H1 (cell line): ENCODE measurements around the gene PRKAA1. TPM values are rescaled to one million over a fixed set of nuclear protein-coding genes. Genes with fewer than 3 reads are reported as not detected.

ENCODE experiments used
- CTCF ChIA-PET: fragments of 300-600 bp; sonication (Branson Sonifier 250); formaldehyde crosslinking; loops from one replicate; lab custom pipeline; 2021; ENCODE audit not compliant: partially characterized antibody; lab: Charles Lee
- POLR2A ChIA-PET: fragments of 300-600 bp; sonication (Branson Sonifier 250); formaldehyde crosslinking; loops from one replicate; lab custom pipeline; 2021; ENCODE audit warnings: inconsistent platforms; ENCODE audit not compliant: partially characterized antibody; lab: Charles Lee
- DNase-seq, 2 experiments: peaks; one replicate each; pipeline versions ENCODE4 v3.0.0 to v3.0.0-alpha.2; 2010 to 2022; ENCODE audit warnings: low spot score in 2 of 2, low read depth in 1 of 2, mixed read lengths in 1 of 2
- FAIRE-seq: peaks from 2 replicates; lab custom pipeline; 2011; peaks lifted over from hg19 to GRCh38; lab: Jason Lieb, UNC
- H2AFZ ChIP-seq: 2 replicates; pipeline ENCODE4 v1.8.1; 2012; ENCODE audit warnings: low read length, inconsistent platforms
- H2AK5ac ChIP-seq: 2 replicates; pipeline ENCODE4 v1.6.1; 2013; ENCODE audit warnings: low read depth, low read length
- H2BK120ac ChIP-seq: replicated peaks from 2 replicates; pipeline ENCODE3; 2013; ENCODE audit warnings: low read depth, low read length, inconsistent platforms
- H2BK12ac ChIP-seq: 2 replicates; pipeline ENCODE4 v1.6.1; 2013; ENCODE audit warnings: low read depth, low read length
- H2BK15ac ChIP-seq: 2 replicates; pipeline ENCODE4 v1.6.1; 2013; ENCODE audit warnings: low read length
- H2BK20ac ChIP-seq: 2 replicates; pipeline ENCODE4 v1.6.1; 2013; ENCODE audit warnings: low read length
- H2BK5ac ChIP-seq: 2 replicates; pipeline ENCODE4 v1.6.1; 2013; ENCODE audit warnings: low read depth, low read length
- H3K14ac ChIP-seq: 2 replicates; pipeline ENCODE4 v1.6.1; 2013; ENCODE audit warnings: inconsistent platforms; ENCODE audit not compliant: insufficient read length
- H3K18ac ChIP-seq: 2 replicates; pipeline ENCODE4 v1.6.1; 2013; ENCODE audit warnings: low read length; ENCODE audit errors: extremely low read depth
- H3K23ac ChIP-seq: 2 replicates; pipeline ENCODE4 v1.6.1; 2013; ENCODE audit warnings: inconsistent platforms; ENCODE audit not compliant: insufficient read length
- H3K23me2 ChIP-seq: 2 replicates; pipeline ENCODE4 v1.6.1; 2013; ENCODE audit warnings: low read depth, low read length
- H3K27ac ChIP-seq: 2 replicates; pipeline ENCODE4 v1.6.1; 2011; ENCODE audit warnings: low read depth, low read length, inconsistent platforms
- H3K27me3 ChIP-seq, 4 experiments: replicated peaks in 1 of 4; 1 replicate in 1 of 4; 2 replicates in 3 of 4; pipeline versions ENCODE4 v1.6.1 to v1.8.1; 2011 to 2013; ENCODE audit warnings: low read length in 3 of 4, mild to moderate bottlenecking in 3 of 4, inconsistent platforms in 2 of 4, mixed read lengths in 2 of 4, moderate library complexity in 1 of 4; ENCODE audit not compliant: control insufficient read depth in 3 of 4, insufficient read depth in 3 of 4; ENCODE audit errors: extremely low read depth in 1 of 4
- H3K36me3 ChIP-seq, 4 experiments: 2 replicates each; pipeline versions ENCODE4 v1.6.1 to v1.8.1; 2011 to 2013; ENCODE audit warnings: mild to moderate bottlenecking in 4 of 4, low read length in 3 of 4, moderate library complexity in 2 of 4, control low read depth in 1 of 4, inconsistent platforms in 1 of 4; ENCODE audit not compliant: insufficient read depth in 4 of 4, control insufficient read depth in 2 of 4
- H3K4ac ChIP-seq: replicated peaks from 2 replicates; pipeline ENCODE3; 2013; ENCODE audit warnings: low read length, low read depth, mixed read lengths, inconsistent platforms; ENCODE audit not compliant: insufficient read length
- H3K4me1 ChIP-seq, 4 experiments: replicated peaks in 1 of 4; 1 replicate in 1 of 4; 2 replicates in 3 of 4; pipeline versions ENCODE4 v1.6.1 to v1.8.1; 2011 to 2013; ENCODE audit warnings: low read length in 3 of 4, inconsistent platforms in 2 of 4, mixed read lengths in 1 of 4; ENCODE audit not compliant: insufficient read depth in 4 of 4, control insufficient read depth in 3 of 4
- H3K4me2 ChIP-seq, 2 experiments: 2 replicates each; pipeline versions ENCODE4 v1.6.1 to v1.8.1; 2011 to 2013; ENCODE audit warnings: low read depth in 2 of 2, low read length in 2 of 2, control low read depth in 1 of 2, inconsistent platforms in 1 of 2, mild to moderate bottlenecking in 1 of 2; ENCODE audit not compliant: insufficient read depth in 1 of 2
- H3K4me3 ChIP-seq, 4 experiments: fragments of 200-600, 300-600 bp in 1 of 4; sonication (generic), shearing (Covaris generic), sonication (Bioruptor Twin) in 1 of 4; 2 replicates each; pipeline versions ENCODE4 v1.5.1 to v1.8.1; 2011 to 2016; ENCODE audit warnings: low read length in 4 of 4, low read depth in 3 of 4, control low read depth in 2 of 4, inconsistent platforms in 2 of 4, mild to moderate bottlenecking in 2 of 4, mixed read lengths in 1 of 4, moderate library complexity in 1 of 4; ENCODE audit not compliant: insufficient read depth in 2 of 4; ENCODE audit errors: extremely low read depth in 1 of 4
- H3K56ac ChIP-seq: replicated peaks from 2 replicates; pipeline ENCODE3; 2013; ENCODE audit warnings: low read depth, mild to moderate bottlenecking, mixed read lengths, low read length, inconsistent platforms; ENCODE audit not compliant: insufficient read length
- H3K79me1 ChIP-seq: 2 replicates; pipeline ENCODE4 v1.6.1; 2013; ENCODE audit warnings: low read depth, low read length, control low read depth
- H3K79me2 ChIP-seq, 2 experiments: 2 replicates each; pipeline versions ENCODE4 v1.6.1 to v1.8.1; 2012 to 2013; ENCODE audit warnings: low read length in 2 of 2, mild to moderate bottlenecking in 2 of 2, inconsistent platforms in 1 of 2; ENCODE audit not compliant: insufficient read depth in 2 of 2, control insufficient read depth in 1 of 2
- H3K9ac ChIP-seq, 4 experiments: replicated peaks in 1 of 4; 1 replicate in 1 of 4; 2 replicates in 3 of 4; pipeline versions ENCODE4 v1.6.1 to v1.8.1; 2011 to 2013; ENCODE audit warnings: low read depth in 3 of 4, low read length in 3 of 4, control low read depth in 2 of 4, mild to moderate bottlenecking in 2 of 4, moderate library complexity in 2 of 4, inconsistent platforms in 1 of 4; ENCODE audit errors: extremely low read depth in 1 of 4
- H3K9me3 ChIP-seq, 2 experiments: 2 replicates each; pipeline versions ENCODE4 v1.6.1 to v1.8.1; 2012 to 2013; ENCODE audit warnings: mild to moderate bottlenecking in 2 of 2, moderate library complexity in 2 of 2, control low read depth in 1 of 2, inconsistent platforms in 1 of 2, low read depth in 1 of 2, low read length in 1 of 2, mixed read lengths in 1 of 2; ENCODE audit not compliant: insufficient read depth in 2 of 2
- H4K20me1 ChIP-seq, 2 experiments: replicated peaks in 1 of 2; 2 replicates each; pipeline versions ENCODE3 to v1.8.1; 2011 to 2013; ENCODE audit warnings: inconsistent platforms in 2 of 2, low read length in 2 of 2, mild to moderate bottlenecking in 1 of 2; ENCODE audit not compliant: insufficient read depth in 2 of 2, control insufficient read depth in 1 of 2
- H4K5ac ChIP-seq: 2 replicates; pipeline ENCODE4 v1.6.1; 2013; ENCODE audit warnings: low read length, low read depth, mixed read lengths, inconsistent platforms; ENCODE audit not compliant: insufficient read length
- H4K8ac ChIP-seq: 2 replicates; pipeline ENCODE4 v1.8.0; 2013; ENCODE audit warnings: mild to moderate bottlenecking, moderate library complexity, low read length, inconsistent platforms; ENCODE audit not compliant: insufficient read depth; ENCODE audit errors: extremely low read depth
- H4K91ac ChIP-seq: replicated peaks from 2 replicates; pipeline ENCODE3; 2013; ENCODE audit warnings: low read length, mixed read lengths, inconsistent platforms; ENCODE audit not compliant: insufficient read length
- CREB1 ChIP-seq: IDR thresholded peaks from 2 replicates; pipeline ENCODE4 v1.6.1; 2012; ENCODE audit warnings: inconsistent platforms
- POLR2A ChIP-seq, 2 experiments: IDR thresholded peaks; 1 replicate in 1 of 2; 2 replicates in 1 of 2; pipeline ENCODE4 v1.6.1; 2011; ENCODE audit warnings: low read depth in 2 of 2, low read length in 2 of 2, mild to moderate bottlenecking in 2 of 2; ENCODE audit errors: control extremely low read depth in 1 of 2
- POLR2AphosphoS5 ChIP-seq: IDR thresholded peaks from 2 replicates; pipeline ENCODE4 v1.6.1; 2011; ENCODE audit warnings: low read depth, low read length
- WGBS, 2 experiments: shearing (Covaris generic) in 1 of 2; methylation state at CpG; one replicate each; pipeline versions ENCODE4 v1.1.6 to v1.1.7; 2013 to 2015; ENCODE audit warnings: low lambda C conversion rate in 2 of 2, mixed read lengths in 2 of 2, inconsistent platforms in 1 of 2, low coverage in 1 of 2, missing lambda C conversion rate in 1 of 2; ENCODE audit not compliant: insufficient replicate concordance in 2 of 2, insufficient coverage in 1 of 2, insufficient read length in 1 of 2; ENCODE audit errors: extremely low coverage in 1 of 2, missing lambda C conversion rate in 1 of 2; 5-methylcytosine and 5-hydroxymethylcytosine counted together
- polyA plus RNA-seq, 7 experiments: library from polyadenylated mRNA; depleted of rRNA in 3 of 7; stranded (reverse) in 5 of 7; unstranded in 2 of 7; fragments of >200 nt in 5 of 7; fragments of 200-250 nt in 2 of 7; gene quantifications; 1 replicate in 5 of 7; 2 replicates in 1 of 7; 4 replicates in 1 of 7; pipeline versions ENCODE4 v1.2.1 to v1.2.3, GENCODE V29; 2011 to 2013; ENCODE audit warnings: missing spikeins in 2 of 7, mixed read lengths in 2 of 7
- total RNA-seq: library from RNA; stranded (reverse); fragmentation: NEBNext Ultra II Directional; extraction: Animal tissue kit (Norgen Biotek cat#: 25700); gene quantifications from 2 replicates; pipeline ENCODE4 v1.2.1, GENCODE V29; 2021

Gene PRKAA1
- total and polyA plus RNA-seq, 2 of the 8 experiments (the other 6 are each of a cell fraction or from before 2014, with no cell fraction given) = 10.4 to 33.1 TPM

GRCh38 chr5:40831346-40832210 lies 33.4 kb upstream of the PRKAA1 start:
- Histone ChIP-seq H4K20me1 (peaks cover 11 to 31% of the 10 kb centered on the region in 2 experiments), H3K23me2 (peaks cover 8% of the 10 kb centered on the region), H3K9me3 (no peaks in the 10 kb centered on the region), H3K79me1 (0 out of 2 replicates have a peak, but pooled peaks cover 2% of the 10 kb centered on the region), H2AFZ (no peak overlapping the region), H3K4me1 (peaks cover 0 to 7% (median 1%) of the 10 kb centered on the region in 4 experiments; a peak in 2 of 7 replicates), H4K5ac (no peak overlapping the region), H3K27ac (no peak overlapping the region), H3K4me2 (peak overlapping the region in 1 of 2 experiments; percentile 33; a peak in 2 of 4 replicates), H3K4ac (no peak overlapping the region), H3K14ac (no peak overlapping the region), H3K36me3 (peaks cover 49 to 80% (median 74%) of the 10 kb centered on the region in 4 experiments), H2BK20ac (no peak overlapping the region), H2AK5ac (no peak overlapping the region), H4K8ac (no peak overlapping the region), H3K56ac (no peak overlapping the region)
- no peak for DNase-seq
- 84% methylated on average over 4 of the region's 4 CpGs; no CpG with 5 or more reads in 1 of the 2 experiments for WGBS, 2 experiments
- no peak for TF ChIP-seq CREB1
- TF ChIP-seq POLR2AphosphoS5 = peak; percentile 12; the same call in 1 of the 2 replicates
- peak in 1 of 2 experiments; percentile 61; a peak in 2 of 3 replicates for TF ChIP-seq POLR2A (IDR thresholded peaks at IDR 0.05; ENCODE audit: control extremely low read depth in 1 of 2, low read depth in 2 of 2, low read length in 2 of 2)
- TF ChIP-seq, all 59 proteins: peak for 2
- ChIA-PET POLR2A (interaction anchor here (0.8 to 16.9 kb wide), 20 partner anchors 8 to 152 kb away, joined by 3 to 372 read pairs (median 6); partner anchors contain the start of genes CARD6 and PTGER4), CTCF (interaction anchor here (2.3 kb wide), 1 partner anchor 47 kb away, joined by 10 read pairs; no protein-coding TSS in a partner anchor)
- H2BK12ac ChIP-seq = no peak overlapping the region
- H3K9ac ChIP-seq = no peak overlapping the region
- H2BK15ac ChIP-seq = no peak overlapping the region
- peak overlapping the region in 1 of 4 experiments; percentile 85; a peak in 1 of 8 replicates for H3K4me3 ChIP-seq
- H3K27me3 ChIP-seq = no peaks in the 10 kb centered on the region
- H3K79me2 ChIP-seq = peaks cover 17 to 47% of the 10 kb centered on the region in 2 experiments
- no peak overlapping the region for H2BK120ac ChIP-seq
- no peak for FAIRE-seq
- no peak overlapping the region for H3K23ac ChIP-seq
- no peak overlapping the region for H2BK5ac ChIP-seq
- H3K18ac ChIP-seq = no peak overlapping the region
- no peak overlapping the region for H4K91ac ChIP-seq
